HG03175 (cell line): ENCODE data around the gene IL20RA.
A peak's percentile ranks its signal among the peaks of the same experiment; 100 is the strongest.
"Not testable (repeated sequence)": the region's sequence is repeated elsewhere in the genome, so short reads cannot be mapped to it uniquely, and the experiment has no call there.

Experiments
- ATAC-seq: cut with Tn5 transposase; IDR thresholded peaks from one replicate; pipeline ENCODE4 v1.9.1; 2021; ENCODE audit warnings: mild to moderate bottlenecking, moderate library complexity; ENCODE audit not compliant: unreplicated experiment

The IL20RA gene

DNA sequence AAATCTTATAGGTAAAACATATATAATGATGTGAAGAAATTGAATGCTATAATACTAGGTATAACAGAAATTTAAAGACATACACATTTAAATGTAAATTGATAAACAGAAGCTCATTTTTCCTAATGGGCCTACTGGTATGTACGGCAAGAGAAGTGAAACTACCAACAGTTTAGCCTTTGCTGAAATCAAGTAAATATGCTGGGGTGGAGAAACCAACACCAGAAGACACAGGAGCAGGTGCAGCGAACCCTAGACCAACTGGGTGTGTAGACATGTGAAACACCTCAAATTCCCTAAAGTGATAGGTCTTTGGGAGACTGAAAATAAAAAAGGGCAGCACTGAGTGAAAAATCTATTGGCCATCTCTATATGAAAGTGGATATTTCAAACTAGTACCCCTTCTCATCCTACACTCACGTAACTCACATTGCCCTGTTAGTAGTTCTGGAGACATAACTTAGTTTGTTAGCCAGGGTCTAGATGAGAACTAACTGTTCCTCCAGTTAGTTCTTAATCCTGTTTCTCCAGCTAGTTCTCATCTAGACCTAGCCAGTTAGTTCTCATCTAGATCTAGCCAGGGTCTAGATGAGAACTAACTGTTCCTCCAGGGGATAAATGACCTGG is 69.6 kb downstream of the IL20RA start:
- ATAC-seq: no peak

DNA sequence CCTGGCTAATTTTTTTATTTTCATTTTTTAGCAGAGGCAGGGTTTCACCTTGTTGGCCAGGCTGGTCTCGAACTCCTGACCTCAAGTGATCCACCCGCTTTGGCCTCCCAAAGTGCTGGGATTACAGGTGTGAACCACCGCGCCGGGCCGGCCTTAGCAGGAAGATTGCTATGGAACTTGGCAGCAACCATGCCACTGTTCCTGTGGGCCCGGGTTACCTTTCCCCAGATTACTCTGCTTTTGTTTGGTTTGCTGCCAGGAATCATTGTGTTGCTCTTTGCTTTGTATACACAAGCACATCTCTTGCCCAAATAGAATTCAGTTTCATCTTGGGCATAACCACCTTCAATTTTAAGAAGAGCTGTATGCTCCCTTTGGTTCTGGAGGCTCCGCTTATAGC is 71.0 kb downstream of the IL20RA start:
- not testable (repeated sequence) for ATAC-seq

DNA sequence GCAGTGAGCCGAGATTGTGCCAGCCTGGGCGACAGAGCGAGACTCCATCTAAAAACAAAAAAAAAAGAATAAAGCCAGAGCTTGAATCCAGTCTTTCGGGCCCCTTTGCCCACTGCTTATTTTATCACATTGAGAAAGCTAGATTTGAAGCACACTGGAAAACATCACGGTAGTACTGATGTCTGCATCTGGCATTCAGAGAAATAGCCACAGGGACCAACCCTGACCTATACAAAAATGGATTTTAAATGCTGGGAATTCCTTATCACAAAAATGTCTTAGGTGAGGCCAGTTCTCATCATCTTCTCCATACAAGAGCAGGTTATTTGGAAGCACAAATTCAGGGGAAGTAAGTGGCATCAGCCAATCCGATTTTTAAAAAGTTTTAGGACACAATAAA is 73.2 kb downstream of the IL20RA start:
- no peak for ATAC-seq

DNA sequence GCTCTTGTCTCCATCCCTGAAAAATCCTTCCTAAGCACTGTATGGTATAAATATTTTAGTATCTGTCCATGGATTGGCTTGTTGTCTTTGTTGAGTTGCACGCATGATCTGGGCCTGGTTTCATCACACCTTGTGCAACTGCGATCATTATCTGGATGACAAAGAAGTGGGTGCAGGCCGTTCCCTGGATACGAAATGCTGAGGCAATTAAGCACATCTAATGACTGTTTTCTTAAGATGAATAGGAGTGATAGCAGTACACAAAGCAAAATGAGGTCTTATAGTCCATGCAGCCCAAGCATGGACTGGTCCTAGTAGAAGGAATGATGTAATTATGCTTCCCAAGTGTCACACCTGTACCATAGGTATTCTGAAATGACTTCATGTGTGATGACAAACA is 74.8 kb downstream of the IL20RA start:
- ATAC-seq: no peak

DNA sequence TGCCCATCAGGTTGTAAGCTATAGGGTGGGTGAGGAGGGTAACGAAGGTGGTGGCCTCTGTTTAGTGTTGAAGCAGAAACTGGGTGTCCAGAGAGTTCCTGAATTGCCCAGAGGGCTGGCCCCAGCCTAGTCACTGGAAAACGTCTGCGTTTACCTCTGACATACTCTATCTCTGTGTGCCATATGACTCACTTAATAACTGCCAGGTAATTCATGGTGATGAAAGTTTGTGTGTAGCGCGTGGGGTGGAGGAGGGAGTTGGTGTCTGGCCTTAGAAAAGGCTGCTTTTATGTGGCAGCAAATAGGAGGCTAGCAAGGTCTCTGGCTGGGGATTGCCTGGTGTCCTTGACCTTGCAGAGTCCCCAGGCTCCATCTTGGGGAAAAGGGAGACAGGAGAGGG is 75.3 kb downstream of the IL20RA start:
- ATAC-seq: no peak

DNA sequence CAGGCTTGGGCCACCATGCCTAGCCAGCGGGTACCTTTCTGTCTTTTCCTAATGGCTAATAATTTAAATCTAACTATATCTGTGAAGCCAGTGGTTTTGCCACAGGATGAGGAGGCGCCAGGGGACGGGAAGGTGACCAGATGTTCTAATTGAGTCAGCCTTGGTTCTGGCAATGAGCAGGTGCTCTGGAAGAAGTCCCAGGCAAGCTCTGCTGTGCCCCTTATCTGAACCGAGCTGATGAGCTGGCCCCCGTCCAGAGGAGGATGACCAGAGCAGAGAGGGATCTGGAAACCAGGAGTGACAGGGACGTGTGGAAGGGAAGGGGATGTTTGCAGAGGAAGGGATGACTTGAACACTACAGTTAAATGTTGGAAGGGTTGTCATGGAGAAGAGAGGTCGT is 75.9 kb downstream of the IL20RA start:
- no peak for ATAC-seq

DNA sequence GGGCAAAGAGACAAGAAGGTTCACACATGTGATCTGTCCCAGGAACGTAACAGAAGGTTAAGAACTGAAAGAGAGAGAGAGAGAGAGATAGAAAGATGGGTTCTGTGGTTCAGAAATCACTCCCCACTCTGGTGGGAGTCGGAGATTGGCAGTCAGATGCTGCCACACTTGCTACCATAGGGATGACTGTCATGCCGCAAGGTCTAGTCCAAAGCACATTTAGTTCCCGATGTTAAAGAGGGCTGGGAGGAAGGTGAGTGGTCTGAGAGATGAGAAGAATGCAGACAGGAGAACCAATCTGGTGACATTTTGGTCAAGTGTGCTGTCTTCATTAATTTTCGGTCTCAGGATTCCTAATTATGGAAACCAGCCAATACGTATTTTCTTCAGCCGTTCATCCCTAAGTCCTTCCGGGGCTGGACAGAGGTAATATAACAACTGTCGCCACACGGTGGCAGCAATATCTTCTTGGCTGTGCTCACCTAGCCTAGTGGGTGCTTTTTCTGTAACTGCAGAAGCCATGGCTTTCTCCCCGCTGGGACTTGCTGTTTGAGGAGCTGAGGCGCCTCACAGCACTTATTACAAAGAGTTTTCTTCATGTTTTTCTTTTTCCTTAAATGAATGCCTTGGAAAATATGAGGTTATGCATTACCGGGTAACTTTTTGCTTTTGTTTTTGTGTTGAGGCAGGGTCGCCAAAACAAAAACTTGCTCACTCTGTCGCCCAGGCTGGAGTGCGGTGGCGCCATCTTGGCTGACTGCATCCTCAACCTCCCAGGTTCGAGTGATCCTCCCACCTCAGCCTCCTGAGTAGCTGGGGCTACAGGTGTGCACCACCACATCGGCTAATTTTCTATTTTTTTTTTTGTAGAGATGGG is 76.7 kb downstream of the IL20RA start:
- peak; percentile 94 for ATAC-seq

DNA sequence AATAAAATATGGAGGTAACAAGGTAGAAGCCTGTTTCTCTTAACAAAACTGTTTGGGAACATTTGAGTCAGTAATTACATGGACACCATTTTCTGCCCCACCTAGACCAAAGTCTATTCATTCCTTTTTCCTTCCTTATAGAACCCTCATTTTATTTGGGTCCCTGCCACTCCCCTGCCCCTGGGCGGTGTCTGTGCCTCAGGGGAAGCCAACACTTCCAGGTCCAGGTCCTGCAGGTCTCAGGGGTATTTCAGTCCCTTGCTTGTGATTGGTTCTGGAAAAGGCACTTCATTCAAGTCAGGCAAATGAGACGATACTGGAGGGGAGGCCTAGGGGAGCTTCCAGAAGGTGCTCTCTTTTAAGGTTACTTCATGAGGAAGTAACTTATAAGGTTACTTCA is 80.4 kb downstream of the IL20RA start:
- ATAC-seq: no peak

DNA sequence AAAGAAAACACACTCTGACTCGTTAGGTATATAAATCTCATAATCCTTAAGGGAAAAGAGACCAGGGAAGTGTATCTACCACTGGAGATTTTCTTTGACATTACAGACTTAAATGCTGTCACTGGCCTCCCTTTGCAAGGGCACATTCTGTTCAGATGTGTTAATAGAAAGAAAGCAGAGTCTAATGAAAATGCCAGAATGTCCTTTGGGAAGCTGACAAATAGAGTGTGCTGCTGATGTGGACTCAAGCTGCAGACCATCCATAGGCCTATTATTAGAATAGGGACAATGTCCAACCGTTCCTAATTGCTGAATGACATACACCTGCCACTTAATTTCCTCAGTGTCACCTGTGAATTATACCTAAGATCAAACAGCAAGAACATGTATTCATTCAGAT is 81.5 kb downstream of the IL20RA start:
- no peak for ATAC-seq

DNA sequence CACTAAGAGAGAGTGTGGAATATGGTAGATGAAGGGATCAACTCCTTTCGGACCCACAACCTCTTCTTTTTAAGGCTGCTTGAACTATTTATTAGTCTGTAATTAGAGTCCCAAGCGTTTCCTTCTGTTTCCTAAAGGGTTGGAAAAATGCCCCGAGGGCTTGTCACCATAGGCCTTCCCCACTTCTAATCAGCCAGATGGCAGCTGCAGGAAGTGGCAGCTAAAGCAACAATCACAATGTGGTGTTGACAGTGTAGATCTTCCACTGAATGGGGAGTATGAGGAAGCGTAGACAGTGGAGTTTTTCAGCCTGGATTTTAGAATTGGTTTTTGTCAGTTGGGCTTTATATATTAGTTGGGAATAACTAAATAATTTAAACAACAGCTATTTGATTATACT is 82.1 kb downstream of the IL20RA start:
- ATAC-seq: no peak

DNA sequence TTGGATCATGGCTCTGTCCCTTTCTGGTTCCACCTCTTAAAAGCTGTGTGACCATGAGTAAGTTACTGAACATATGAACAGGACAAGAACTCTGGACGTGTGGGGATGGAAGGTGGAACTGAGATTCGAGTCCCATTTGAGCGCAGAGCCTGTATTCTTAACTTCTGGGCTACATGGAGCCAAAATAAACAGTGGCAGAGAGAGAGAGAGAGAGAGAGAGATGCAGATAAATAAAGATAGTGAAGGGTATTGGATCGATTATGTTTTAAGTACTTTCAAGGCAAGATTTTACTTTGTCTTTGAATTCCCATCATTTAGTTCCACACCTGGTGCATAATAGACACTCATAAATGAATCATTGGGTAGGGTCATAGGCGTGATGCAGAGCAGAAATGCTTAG is 82.9 kb downstream of the IL20RA start:
- ATAC-seq: no peak

DNA sequence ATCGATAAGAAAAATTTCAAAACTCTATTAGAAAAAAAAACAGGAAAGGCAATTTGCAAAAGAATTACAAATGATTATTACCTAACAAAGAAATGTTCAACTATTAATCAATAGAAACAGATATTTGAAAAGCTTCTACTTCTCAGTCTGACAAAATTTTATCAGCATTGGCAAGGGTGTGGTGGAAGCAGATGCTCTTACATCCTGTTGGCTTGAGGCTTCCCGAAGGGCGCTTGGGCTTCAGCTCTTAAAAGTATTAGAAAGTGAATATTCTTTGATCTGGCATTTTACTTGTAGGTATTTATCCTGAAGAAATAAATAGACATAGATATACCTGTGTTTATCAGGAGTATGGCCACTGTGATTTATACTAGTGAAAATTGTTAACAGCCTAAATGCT is 84.0 kb downstream of the IL20RA start:
- no peak for ATAC-seq

DNA sequence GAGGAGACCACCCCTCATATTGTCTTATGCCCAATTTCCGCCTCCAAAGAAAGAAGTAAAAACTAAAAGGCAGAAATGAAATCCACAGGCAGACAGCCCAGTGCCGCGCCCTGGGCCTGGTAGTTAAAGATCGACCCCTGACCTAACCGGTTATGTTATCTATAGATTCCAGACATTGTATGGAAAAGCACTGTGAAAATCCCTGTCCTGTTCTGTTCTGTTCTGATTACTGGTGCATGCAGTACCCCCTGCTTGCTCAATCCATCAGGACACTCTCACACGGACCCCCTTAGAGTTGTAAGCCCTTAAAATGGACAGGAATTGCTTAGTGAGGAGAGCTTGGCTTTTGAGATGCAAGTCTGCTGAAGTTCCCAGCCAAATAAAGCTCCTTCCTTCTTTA is 84.8 kb downstream of the IL20RA start:
- not testable (repeated sequence) for ATAC-seq

DNA sequence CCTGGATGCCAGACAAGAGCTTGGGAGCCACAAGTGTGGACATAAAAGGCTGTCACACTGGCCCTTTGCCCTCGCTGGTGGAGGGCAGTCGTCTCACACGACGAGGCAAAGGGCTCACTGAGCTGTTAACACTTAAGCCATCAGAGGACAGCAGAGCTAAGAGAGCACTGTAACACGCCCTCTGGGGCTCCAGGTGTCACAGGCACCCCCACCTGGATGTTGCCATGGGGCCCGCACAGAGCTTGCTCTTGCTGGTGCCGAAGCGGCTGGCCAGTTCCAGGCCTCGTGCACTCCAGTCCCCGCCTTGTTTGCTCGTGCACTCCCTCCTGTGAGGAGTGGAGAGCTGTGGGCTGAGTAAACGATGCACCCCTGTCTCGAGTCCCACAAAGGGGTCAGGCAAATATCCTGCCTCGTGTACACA is 85.3 kb downstream of the IL20RA start:
- no peak for ATAC-seq

DNA sequence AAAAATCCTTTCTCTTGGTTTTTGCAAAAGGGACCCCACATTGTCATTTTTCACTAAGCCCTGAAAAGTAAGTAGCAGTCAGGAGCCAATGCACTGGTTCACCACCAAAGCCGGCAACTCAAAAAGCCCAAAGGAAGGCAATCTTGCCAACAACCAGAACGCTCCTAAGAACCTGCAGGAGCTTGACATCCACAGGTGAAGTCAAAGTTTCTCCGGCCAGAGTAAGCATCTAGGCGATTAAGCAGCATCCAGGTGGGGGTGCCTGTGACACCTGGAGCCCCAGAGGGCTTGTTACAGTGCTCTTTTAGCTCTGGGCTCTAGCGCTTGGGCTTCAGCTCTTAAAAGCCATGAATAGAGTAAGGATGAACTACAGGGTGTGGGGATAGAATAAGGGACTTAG is 86.6 kb downstream of the IL20RA start:
- ATAC-seq: no peak

DNA sequence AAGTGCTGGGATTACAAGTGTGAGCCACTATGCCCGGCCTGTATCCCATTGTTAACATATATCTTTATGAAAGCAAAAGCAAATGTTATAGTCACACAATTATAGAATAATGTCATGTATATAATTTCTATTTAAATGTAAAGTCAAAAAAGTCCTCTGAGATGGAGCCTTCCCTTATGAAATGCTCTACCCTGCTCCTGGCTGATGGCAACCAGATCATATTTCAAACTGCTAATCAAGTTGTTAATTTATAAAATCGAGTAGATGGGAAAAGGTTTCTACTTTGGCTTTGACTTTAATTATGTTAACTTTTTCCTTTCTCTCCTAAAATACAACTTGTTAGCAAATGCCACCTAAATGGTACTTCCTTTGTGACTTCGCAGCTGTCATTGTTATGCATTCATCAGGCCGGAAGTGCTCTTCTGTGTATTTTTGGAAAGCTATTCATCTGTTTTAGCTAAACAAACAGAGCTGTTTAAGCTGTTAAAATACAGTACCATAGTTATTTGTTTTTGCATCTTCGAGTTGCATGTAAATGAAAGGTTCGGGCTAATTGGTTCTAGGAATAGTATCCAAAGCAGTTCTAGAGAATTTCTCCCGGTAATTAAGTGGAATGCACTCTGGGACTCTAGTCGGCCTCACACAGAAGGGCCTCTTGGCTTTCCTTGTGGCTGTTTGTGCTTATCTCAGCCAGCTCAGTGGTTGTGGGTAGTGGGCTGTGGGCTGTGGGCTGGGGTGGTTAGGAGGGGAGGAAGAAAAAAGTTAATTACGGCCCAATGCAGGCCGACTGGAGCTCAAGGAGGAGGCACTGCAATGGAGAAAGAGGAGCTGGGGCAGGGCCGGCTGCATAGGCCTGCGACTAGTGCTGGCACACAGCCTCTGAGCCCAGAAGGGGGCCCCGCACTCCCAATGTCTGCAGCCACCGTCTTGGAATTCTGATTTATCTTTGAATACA is 87.9 kb downstream of the IL20RA start:
- ATAC-seq: no peak

DNA sequence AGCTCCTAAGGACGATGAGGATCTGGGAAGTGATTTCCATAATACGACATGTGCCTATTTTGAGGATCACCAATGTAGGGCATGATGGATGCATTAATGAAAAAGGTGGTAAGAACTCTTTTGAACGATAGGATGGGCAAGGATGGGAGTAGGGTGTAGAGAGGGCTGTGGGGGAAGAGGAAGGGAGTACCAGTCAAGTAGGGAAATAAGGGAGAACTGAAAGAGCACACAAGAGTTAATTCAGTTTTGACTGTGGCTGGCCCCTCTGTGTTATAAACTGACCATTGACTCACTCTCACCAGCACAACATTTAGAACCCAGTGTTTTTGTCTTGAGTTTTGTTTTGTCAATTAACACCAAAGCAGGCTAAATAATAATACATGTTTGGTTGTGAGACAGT is 89.6 kb downstream of the IL20RA start:
- ATAC-seq: no peak

DNA sequence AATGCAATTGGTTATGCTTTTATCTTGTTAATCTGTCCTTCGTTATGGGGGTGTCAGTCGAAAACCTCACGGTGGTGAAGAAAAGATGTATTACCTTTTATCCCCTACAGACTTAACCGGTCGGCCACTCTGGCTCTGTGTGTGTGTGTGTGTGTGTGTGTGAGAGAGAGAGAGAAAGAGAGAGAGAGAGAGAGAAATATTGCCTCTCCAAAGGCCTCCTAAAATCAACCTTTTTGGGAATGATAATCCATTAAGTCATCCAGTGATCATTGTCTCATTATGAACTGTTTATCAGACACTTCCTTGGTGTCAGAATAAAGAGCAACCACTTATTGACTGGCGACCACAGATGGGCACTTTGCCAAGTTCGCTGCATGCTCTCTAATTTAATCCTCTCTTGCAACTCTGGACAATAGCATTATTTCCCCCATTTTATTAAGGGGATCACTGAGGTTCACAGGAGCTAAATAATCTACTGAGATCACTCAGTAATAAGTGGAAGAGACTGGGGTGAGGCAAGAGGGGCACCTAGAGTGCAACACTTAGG is 92.0 kb downstream of the IL20RA start:
- ATAC-seq: no peak

DNA sequence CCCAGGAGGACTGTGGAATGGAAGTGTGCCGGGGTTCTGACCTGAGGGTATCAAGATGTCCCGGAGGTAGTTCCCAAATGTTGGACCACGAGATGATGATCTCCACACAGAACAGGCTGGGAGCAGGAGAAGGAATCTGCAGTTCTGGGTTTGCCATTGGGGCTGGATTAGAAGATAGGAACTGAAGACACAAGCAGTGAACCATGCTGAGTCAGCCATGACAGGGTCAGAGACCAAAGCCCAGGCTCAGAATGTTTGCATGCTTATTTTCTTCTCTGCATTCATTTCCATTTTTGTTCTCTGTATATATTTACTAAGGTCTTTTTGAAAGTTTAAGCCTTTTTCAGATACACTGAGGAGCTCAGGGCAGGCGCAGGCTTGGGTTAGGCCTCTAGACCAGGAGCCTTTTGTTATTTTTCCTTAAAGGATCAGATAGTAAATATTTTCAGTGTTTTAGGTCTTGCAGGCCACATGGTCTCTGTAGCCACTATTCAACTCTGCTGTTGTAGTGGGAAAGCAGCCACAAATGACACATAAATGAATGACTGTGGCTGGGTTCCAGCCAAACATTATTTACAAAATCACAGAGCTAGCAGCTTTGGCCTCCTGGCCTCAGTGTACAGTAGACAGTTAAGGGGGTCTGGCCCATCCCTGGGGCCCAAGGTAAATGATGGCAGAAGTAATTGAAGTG is 94.2 kb downstream of the IL20RA start:
- ATAC-seq: no peak
